Measurements from ENCODE around the gene STARD4.

The STARD4 gene

GRCh38 chr5:111469293-111469896 lies 42.9 kb downstream of the STARD4 start:
- no peak for DNase-seq

GRCh38 chr5:111463311-111463710 lies 49.0 kb downstream of the STARD4 start:
- no peak for DNase-seq

GRCh38 chr5:111461934-111462333 lies 50.4 kb downstream of the STARD4 start:
- DNase-seq = no peak

- no peak for DNase-seq
Observed at GRCh38 chr5:111461255-111461671, 51.1 kb downstream of the STARD4 start.

GRCh38 chr5:111454776-111455175 lies 57.6 kb downstream of the STARD4 start:
- no peak for DNase-seq

GRCh38 chr5:111454198-111454622 lies 58.1 kb downstream of the STARD4 start:
- no peak for DNase-seq

- DNase-seq = no peak
Observed at GRCh38 chr5:111453747-111454146, 58.6 kb downstream of the STARD4 start.

- DNase-seq = no peak
Observed at GRCh38 chr5:111453295-111453694, 59.0 kb downstream of the STARD4 start.

GRCh38 chr5:111447822-111448221 lies 64.5 kb downstream of the STARD4 start:
- no peak for DNase-seq

- DNase-seq = no peak
Observed at GRCh38 chr5:111447099-111447498, 65.2 kb downstream of the STARD4 start.

Data from T-helper 1 cell (primary cell).